SU-DHL-6 (cell line): ENCODE results near the gene NPTXR.
"Not testable (repeated sequence)": the region's sequence is repeated elsewhere in the genome, so short reads cannot be mapped to it uniquely, and the experiment has no call there.

Experiments
- H2AFZ ChIP-seq: fragments of 200-600 bp; sonication (generic); 2 replicates; pipeline ENCODE4 v1.6.1; 2014; ENCODE audit warnings: low read depth, mild to moderate bottlenecking, moderate library complexity, mixed read lengths, antibody characterized with exemption, low read length; ENCODE audit not compliant: severe bottlenecking
- H3F3A ChIP-seq: fragments of 200-600 bp; shearing (Covaris generic); 2 replicates; pipeline ENCODE4 v1.6.0; 2016; ENCODE audit warnings: antibody characterized with exemption, mild to moderate bottlenecking; ENCODE audit not compliant: insufficient read depth
- H3K27ac ChIP-seq: fragments of 200-600 bp; sonication (generic); 2 replicates; pipeline ENCODE4 v1.5.1; 2016; ENCODE audit warnings: low read depth, mild to moderate bottlenecking, low read length, moderate library complexity, mixed read lengths
- H3K27me3 ChIP-seq: fragments of 200-600 bp; sonication (generic), shearing (Covaris generic); 2 replicates; pipeline ENCODE4 v1.6.0; 2014; ENCODE audit warnings: mild to moderate bottlenecking, low read length
- H3K36me3 ChIP-seq: fragments of 200-600 bp; sonication (generic); 2 replicates; pipeline ENCODE4 v1.6.1; 2014; ENCODE audit warnings: mild to moderate bottlenecking, low read length, mixed read lengths
- H3K4me2 ChIP-seq: fragments of 300-600, 200-600 bp; shearing (Covaris generic), sonication (generic); 2 replicates; pipeline ENCODE4 v1.6.0; 2014; ENCODE audit warnings: low read length, low read depth, mild to moderate bottlenecking; ENCODE audit not compliant: poor library complexity, severe bottlenecking
- H3K4me3 ChIP-seq: fragments of 200-600 bp; sonication (generic); 2 replicates; pipeline ENCODE4 v1.5.1; 2014; ENCODE audit warnings: antibody characterized with exemption, low read length, mild to moderate bottlenecking, mixed read lengths; ENCODE audit not compliant: insufficient read depth, poor library complexity, severe bottlenecking
- H3K79me2 ChIP-seq: fragments of 200-600 bp; sonication (generic); 2 replicates; pipeline ENCODE4 v1.6.1; 2014; ENCODE audit warnings: mild to moderate bottlenecking, low read length, moderate library complexity; ENCODE audit not compliant: insufficient read depth
- H3K9ac ChIP-seq: fragments of 200-600 bp; sonication (generic); 2 replicates; pipeline ENCODE4 v1.7.0; 2014; ENCODE audit warnings: mild to moderate bottlenecking, low read length
- H3K9me2 ChIP-seq: fragments of 200-600 bp; sonication (generic); replicated peaks from 2 replicates; pipeline ENCODE4 v1.6.1; 2014; ENCODE audit warnings: low read length; ENCODE audit not compliant: insufficient read depth
- H3K9me3 ChIP-seq: fragments of 200-600 bp; sonication (generic); 2 replicates; pipeline ENCODE4 v1.6.1; 2014; ENCODE audit warnings: low read length, mixed read lengths; ENCODE audit not compliant: insufficient read depth
- H4K20me1 ChIP-seq: fragments of 200-600 bp; sonication (generic); 2 replicates; pipeline ENCODE4 v1.6.1; 2014; ENCODE audit warnings: low read depth, mild to moderate bottlenecking, antibody characterized with exemption, low read length, moderate library complexity, mixed read lengths
- CTCF ChIP-seq: fragments of 200-600 bp; sonication (generic); IDR thresholded peaks from one replicate; pipeline ENCODE4 v1.5.1; 2017; ENCODE audit warnings: antibody characterized with exemption, mild to moderate bottlenecking, low read length, moderate library complexity; ENCODE audit not compliant: insufficient read depth, poor library complexity, severe bottlenecking
- EZH2phosphoT487 ChIP-seq: fragments of 200-600 bp; sonication (generic), shearing (Covaris generic); conservative IDR thresholded peaks from 2 replicates; pipeline ENCODE4 v1.6.1; 2018; ENCODE audit warnings: mild to moderate bottlenecking, antibody characterized with exemption, low read length, moderate library complexity, mixed read lengths

The NPTXR gene

GRCh38 chr22:38819387-38819940, 24.4 kb downstream of the NPTXR start:
- Histone ChIP-seq H3K27ac (no peak overlapping the region), H3F3A (no peaks in the 10 kb centered on the region), H3K36me3 (no peaks in the 10 kb centered on the region), H3K4me2 (no peak overlapping the region), H3K27me3 (no peaks in the 10 kb centered on the region), H3K9me2 (no peaks in the 10 kb centered on the region), H3K9me3 (no peaks in the 10 kb centered on the region), H4K20me1 (no peaks in the 10 kb centered on the region), H3K4me3 (no peak overlapping the region), H2AFZ (no peak overlapping the region), H3K9ac (no peak overlapping the region), H3K79me2 (no peaks in the 10 kb centered on the region)
- TF ChIP-seq CTCF = no peak

- H3K9me2 ChIP-seq = no peaks in the 10 kb centered on the region
- H3K4me3 ChIP-seq = no peak overlapping the region
- H3K9me3 ChIP-seq = no peaks in the 10 kb centered on the region
- H3K27ac ChIP-seq = no peak overlapping the region
- H4K20me1 ChIP-seq = no peaks in the 10 kb centered on the region
- H3F3A ChIP-seq = no peaks in the 10 kb centered on the region
- H3K36me3 ChIP-seq = no peaks in the 10 kb centered on the region
- no peak overlapping the region for H3K4me2 ChIP-seq
- no peak overlapping the region for H3K9ac ChIP-seq
- TF ChIP-seq EZH2phosphoT487 = no peak
- no peak for TF ChIP-seq CTCF
- no peaks in the 10 kb centered on the region for H3K27me3 ChIP-seq
- no peaks in the 10 kb centered on the region for H3K79me2 ChIP-seq
- H2AFZ ChIP-seq = no peak overlapping the region
These were observed 26.6 kb downstream of the NPTXR start for GRCh38 chr22:38817196-38817595.

- H3K9ac ChIP-seq = no peak overlapping the region
- H3K4me3 ChIP-seq = no peak overlapping the region
- no peak for TF ChIP-seq EZH2phosphoT487
- TF ChIP-seq CTCF = no peak
- H2AFZ ChIP-seq = no peak overlapping the region
- H3K36me3 ChIP-seq = no peaks in the 10 kb centered on the region
- H4K20me1 ChIP-seq = no peaks in the 10 kb centered on the region
- H3K9me3 ChIP-seq = no peaks in the 10 kb centered on the region
- H3F3A ChIP-seq = no peaks in the 10 kb centered on the region
- no peaks in the 10 kb centered on the region for H3K27me3 ChIP-seq
- no peaks in the 10 kb centered on the region for H3K9me2 ChIP-seq
- H3K79me2 ChIP-seq = no peaks in the 10 kb centered on the region
- H3K4me2 ChIP-seq = no peak overlapping the region
- no peak overlapping the region for H3K27ac ChIP-seq
These were observed 28.0 kb downstream of the NPTXR start for GRCh38 chr22:38815842-38816241.

GRCh38 chr22:38811241-38811640, 32.6 kb downstream of the NPTXR start:
- H3K79me2 ChIP-seq = no peaks in the 10 kb centered on the region
- H3K4me3 ChIP-seq = no peak overlapping the region
- H3K9me3 ChIP-seq = no peaks in the 10 kb centered on the region
- H3K9me2 ChIP-seq = no peaks in the 10 kb centered on the region
- no peaks in the 10 kb centered on the region for H3K36me3 ChIP-seq
- H2AFZ ChIP-seq = no peak overlapping the region
- H3K27me3 ChIP-seq = no peaks in the 10 kb centered on the region
- H3F3A ChIP-seq = no peaks in the 10 kb centered on the region
- H3K27ac ChIP-seq = no peak overlapping the region
- H3K9ac ChIP-seq = no peak overlapping the region
- TF ChIP-seq CTCF (no peak), EZH2phosphoT487 (no peak)
- no peak overlapping the region for H3K4me2 ChIP-seq
- H4K20me1 ChIP-seq = no peaks in the 10 kb centered on the region

- H3K27me3 ChIP-seq, H4K20me1 ChIP-seq, H3K27ac ChIP-seq, H3K9me2 ChIP-seq, H3K4me3 ChIP-seq, H3K9ac ChIP-seq, H3K9me3 ChIP-seq, H3K36me3 ChIP-seq, H3K79me2 ChIP-seq, H3F3A ChIP-seq, H3K4me2 ChIP-seq, H2AFZ ChIP-seq: not testable (repeated sequence)
These were observed 38.7 kb downstream of the NPTXR start for GRCh38 chr22:38805041-38805593.
